ENCODE measurements around the gene RABGGTA.
"Not testable (repeated sequence)": the region's sequence is repeated elsewhere in the genome, so short reads cannot be mapped to it uniquely, and the experiment has no call there.

Gene RABGGTA

GRCh38 chr14:24260780-24261157 is 10.6 kb downstream of the RABGGTA start:
- DNase-seq (ENCODE audit: low read depth), result no peak

- no peak for DNase-seq (ENCODE audit: low read depth)
Observed at GRCh38 chr14:24260026-24260779, 11.2 kb downstream of the RABGGTA start.

GRCh38 chr14:24259282-24260025 is 11.9 kb downstream of the RABGGTA start:
- DNase-seq (ENCODE audit: low read depth), result no peak

- DNase-seq (ENCODE audit: low read depth), result no peak
Observed at GRCh38 chr14:24258548-24259265, 12.7 kb downstream of the RABGGTA start.

GRCh38 chr14:24258119-24258518 is 13.3 kb downstream of the RABGGTA start:
- DNase-seq (ENCODE audit: low read depth), result no peak

GRCh38 chr14:24256960-24257359 is 14.4 kb downstream of the RABGGTA start:
- DNase-seq (ENCODE audit: low read depth), result no peak

- no peak for DNase-seq (ENCODE audit: low read depth)
Observed at GRCh38 chr14:24255931-24256711, 15.3 kb downstream of the RABGGTA start.

GRCh38 chr14:24255438-24255837 is 16.0 kb downstream of the RABGGTA start:
- DNase-seq (ENCODE audit: low read depth), result no peak

- no peak for DNase-seq (ENCODE audit: low read depth)
Observed at GRCh38 chr14:24254630-24255392, 16.6 kb downstream of the RABGGTA start.

- DNase-seq (ENCODE audit: low read depth), result no peak
Observed at GRCh38 chr14:24253936-24254335, 17.5 kb downstream of the RABGGTA start.

- DNase-seq (ENCODE audit: low read depth), result no peak
Observed at GRCh38 chr14:24252289-24253124, 18.9 kb downstream of the RABGGTA start.

GRCh38 chr14:24251880-24252288 is 19.5 kb downstream of the RABGGTA start:
- peak; percentile 73 for DNase-seq (ENCODE audit: low read depth)

GRCh38 chr14:24250354-24250753 is 21.0 kb downstream of the RABGGTA start:
- no peak for DNase-seq (ENCODE audit: low read depth)

- no peak for DNase-seq (ENCODE audit: low read depth)
Observed at GRCh38 chr14:24249230-24250021, 22.0 kb downstream of the RABGGTA start.

GRCh38 chr14:24247422-24247821 is 24.0 kb downstream of the RABGGTA start:
- no peak for DNase-seq (ENCODE audit: low read depth)

- peak; percentile 41 for DNase-seq (ENCODE audit: low read depth)
Observed at GRCh38 chr14:24246765-24247212, 24.6 kb downstream of the RABGGTA start.

- not testable (repeated sequence) for DNase-seq (ENCODE audit: low read depth)
Observed at GRCh38 chr14:24245350-24245749, 26.0 kb downstream of the RABGGTA start.

GRCh38 chr14:24243336-24243836 is 28.0 kb downstream of the RABGGTA start:
- DNase-seq (ENCODE audit: low read depth), result peak; percentile 49

GRCh38 chr14:24241829-24242443 is 29.5 kb downstream of the RABGGTA start:
- DNase-seq (ENCODE audit: low read depth), result peak; percentile 95

Measured in ELR (cell line).